HG02870 (cell line): ENCODE data around the gene PCDHGA8.
"Not testable (repeated sequence)": the region's sequence is repeated elsewhere in the genome, so short reads cannot be mapped to it uniquely, and the experiment has no call there.

ENCODE experiments used
- ATAC-seq: cut with Tn5 transposase; IDR thresholded peaks from one replicate; pipeline ENCODE4 v1.9.1; 2021; ENCODE audit warnings: mild to moderate bottlenecking, moderate library complexity; ENCODE audit not compliant: unreplicated experiment

Gene PCDHGA8

DNA sequence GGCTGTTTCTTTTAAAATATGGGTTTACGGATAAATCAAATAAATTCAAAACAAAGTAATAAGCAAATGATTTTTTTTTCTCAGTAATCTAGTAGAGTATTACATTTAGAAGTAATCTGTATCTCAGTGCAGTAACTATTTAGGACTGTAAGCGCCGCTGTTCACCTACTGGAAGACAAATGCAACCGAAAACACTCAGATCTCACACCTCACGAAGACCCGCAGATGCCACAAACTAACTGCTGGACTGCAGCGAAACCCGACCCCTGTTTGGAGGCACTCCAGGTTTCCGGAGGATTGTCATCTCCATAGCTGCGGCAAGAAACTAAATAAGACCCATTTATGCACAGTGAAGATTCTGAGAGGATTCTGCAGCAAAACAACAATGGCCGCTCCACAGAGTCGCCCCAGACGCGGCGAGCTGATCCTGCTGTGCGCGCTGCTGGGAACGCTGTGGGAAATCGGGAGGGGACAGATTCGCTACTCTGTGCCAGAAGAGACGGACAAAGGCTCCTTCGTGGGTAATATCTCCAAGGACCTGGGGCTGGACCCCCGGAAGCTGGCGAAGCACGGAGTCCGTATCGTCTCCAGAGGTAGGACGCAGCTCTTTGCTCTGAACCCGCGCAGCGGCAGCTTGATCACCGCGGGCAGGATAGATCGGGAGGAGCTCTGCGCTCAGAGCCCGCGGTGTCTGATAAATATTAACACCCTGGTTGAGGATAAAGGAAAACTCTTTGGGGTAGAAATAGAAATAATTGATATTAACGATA is at the start of gene PCDHGA8:
Gene PCDHGA8, plus strand, starts transcription at position 205 of the 770 bp plus-strand sequence. Its CDS starts 181 bp downstream, at position 386.
- ATAC-seq, result no peak

DNA sequence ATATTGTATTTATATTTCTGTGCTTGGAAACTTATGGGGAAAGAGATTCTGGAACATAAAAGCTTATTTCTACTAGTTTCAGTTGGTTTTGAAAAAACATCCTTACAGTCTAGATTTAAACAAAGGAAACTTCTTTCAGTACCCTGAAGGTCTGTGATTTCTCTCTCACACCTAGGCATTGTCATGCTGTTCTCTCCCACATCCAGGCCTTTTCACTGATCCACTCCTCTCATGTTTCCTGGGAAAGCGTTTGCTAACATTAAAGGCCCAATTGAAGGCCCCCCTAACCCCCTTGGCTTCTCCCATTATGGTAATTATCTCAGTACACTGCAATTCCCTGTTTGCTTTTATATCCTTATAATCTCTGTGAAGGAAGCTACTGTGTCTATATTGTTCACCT is 49.7 kb upstream of the PCDHGA8 start:
- no peak for ATAC-seq

GRCh38 chr5:141343242-141343952 is 49.0 kb upstream of the PCDHGA8 start, which contains the start of gene PCDHGA3:
Gene PCDHGA3 (plus strand): TSS chr5:141343829. CDS start chr5:141344034, 205 bp downstream.
- no peak for ATAC-seq

GRCh38 chr5:141343953-141344463 is 48.4 kb upstream of the PCDHGA8 start:
- no peak for ATAC-seq

DNA sequence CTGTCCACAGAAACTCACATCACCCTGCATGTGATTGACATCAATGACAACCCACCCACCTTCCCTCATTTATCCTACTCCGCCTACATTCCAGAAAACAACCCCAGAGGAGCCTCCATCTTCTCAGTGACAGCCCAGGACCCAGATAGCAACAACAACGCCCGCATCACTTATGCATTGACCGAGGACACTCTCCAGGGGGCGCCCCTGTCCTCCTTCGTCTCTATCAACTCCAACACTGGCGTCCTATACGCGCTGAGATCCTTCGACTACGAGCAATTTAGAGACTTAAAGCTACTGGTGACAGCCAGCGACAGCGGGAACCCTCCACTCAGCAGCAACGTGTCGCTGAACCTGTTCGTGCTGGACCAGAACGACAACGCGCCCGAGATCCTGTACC is 47.1 kb upstream of the PCDHGA8 start:
- ATAC-seq, result no peak

GRCh38 chr5:141346017-141346416 is 46.4 kb upstream of the PCDHGA8 start:
- ATAC-seq, result not testable (repeated sequence)

DNA sequence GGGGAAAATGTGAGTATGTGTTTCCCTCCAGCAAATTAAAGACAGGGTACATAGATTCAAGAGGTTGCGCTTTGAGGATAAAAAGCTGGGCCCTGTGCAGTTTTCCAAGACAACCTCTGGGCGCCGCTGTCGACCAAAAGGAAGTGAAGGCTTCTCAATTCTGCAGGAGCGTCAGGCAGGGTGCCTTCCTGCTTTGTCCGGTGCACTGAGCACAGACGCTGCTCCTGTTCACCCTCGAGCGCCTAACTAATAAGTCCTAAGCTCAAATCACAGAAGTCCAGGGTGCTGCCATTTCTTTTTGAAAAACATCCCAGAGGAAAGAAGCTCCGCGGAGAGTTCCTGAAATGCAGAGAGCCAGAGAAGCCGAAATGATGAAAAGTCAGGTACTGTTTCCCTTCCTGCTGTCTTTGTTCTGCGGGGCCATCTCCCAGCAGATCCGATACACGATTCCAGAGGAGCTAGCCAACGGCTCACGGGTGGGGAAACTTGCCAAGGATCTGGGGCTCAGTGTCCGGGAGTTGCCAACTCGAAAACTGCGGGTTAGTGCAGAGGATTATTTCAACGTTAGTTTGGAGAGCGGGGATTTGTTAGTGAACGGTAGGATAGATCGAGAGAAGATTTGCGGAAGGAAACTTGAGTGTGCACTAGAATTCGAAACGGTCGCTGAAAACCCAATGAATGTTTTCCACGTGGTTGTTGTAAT is 42.4 kb upstream of the PCDHGA8 start, which contains the start of gene PCDHGB1:
Gene PCDHGB1, plus strand, starts transcription at position 183 of the 703 bp plus-strand sequence. Its CDS starts 162 bp downstream, at position 345.
- no peak for ATAC-seq

GRCh38 chr5:141351591-141351990 is 40.8 kb upstream of the PCDHGA8 start:
- no peak for ATAC-seq

GRCh38 chr5:141354900-141355469 is 37.4 kb upstream of the PCDHGA8 start, which contains the start of gene PCDHGA4:
Gene PCDHGA4 (plus strand): TSS chr5:141355021. CDS start chr5:141355108, 87 bp downstream.
- no peak for ATAC-seq

- no peak for ATAC-seq
These were observed 36.8 kb upstream of the PCDHGA8 start for GRCh38 chr5:141355641-141356040.

- ATAC-seq, result no peak
These were observed 36.3 kb upstream of the PCDHGA8 start for GRCh38 chr5:141356133-141356532.

- no peak for ATAC-seq
These were observed 35.5 kb upstream of the PCDHGA8 start for GRCh38 chr5:141356950-141357349.

- ATAC-seq, result peak; percentile 70
These were observed 32.5 kb upstream of the PCDHGA8 start, which contains the start of gene PCDHGB2 for GRCh38 chr5:141359790-141360426. Gene PCDHGB2 (plus strand): TSS chr5:141359994. CDS start chr5:141360136, 142 bp downstream.

DNA sequence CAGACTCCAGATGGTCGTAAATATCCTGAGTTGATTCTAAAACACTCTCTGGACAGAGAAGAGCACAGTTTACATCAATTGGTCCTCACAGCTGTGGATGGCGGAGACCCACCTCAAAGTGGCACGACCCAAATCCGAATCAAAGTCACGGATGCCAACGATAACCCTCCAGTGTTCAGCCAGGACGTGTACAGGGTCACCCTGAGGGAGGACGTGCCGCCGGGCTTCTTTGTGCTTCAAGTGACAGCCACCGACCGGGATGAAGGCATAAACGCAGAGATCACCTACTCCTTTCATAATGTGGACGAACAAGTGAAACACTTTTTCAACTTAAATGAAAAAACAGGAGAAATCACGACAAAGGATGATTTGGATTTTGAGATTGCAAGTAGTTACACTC is 31.7 kb upstream of the PCDHGA8 start:
- no peak for ATAC-seq

DNA sequence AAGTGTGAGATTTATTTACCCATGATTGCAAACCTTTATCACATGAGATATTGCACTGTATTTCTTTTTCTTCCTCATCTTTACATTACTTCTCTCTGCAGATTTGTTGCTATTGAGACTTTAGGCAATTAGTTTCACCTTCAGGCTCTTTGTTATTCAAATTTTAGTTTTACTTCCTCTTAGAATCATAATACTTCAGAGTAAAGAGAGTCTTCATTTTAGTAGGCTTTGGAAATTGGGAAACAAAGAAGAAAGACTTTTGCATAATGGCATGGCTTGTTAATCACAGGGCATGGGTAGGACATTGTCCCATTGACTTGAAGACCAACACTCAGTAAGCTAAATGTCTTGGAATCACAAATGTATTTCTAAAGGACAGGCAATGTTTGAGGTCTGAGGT is 29.7 kb upstream of the PCDHGA8 start:
- ATAC-seq, result no peak

DNA sequence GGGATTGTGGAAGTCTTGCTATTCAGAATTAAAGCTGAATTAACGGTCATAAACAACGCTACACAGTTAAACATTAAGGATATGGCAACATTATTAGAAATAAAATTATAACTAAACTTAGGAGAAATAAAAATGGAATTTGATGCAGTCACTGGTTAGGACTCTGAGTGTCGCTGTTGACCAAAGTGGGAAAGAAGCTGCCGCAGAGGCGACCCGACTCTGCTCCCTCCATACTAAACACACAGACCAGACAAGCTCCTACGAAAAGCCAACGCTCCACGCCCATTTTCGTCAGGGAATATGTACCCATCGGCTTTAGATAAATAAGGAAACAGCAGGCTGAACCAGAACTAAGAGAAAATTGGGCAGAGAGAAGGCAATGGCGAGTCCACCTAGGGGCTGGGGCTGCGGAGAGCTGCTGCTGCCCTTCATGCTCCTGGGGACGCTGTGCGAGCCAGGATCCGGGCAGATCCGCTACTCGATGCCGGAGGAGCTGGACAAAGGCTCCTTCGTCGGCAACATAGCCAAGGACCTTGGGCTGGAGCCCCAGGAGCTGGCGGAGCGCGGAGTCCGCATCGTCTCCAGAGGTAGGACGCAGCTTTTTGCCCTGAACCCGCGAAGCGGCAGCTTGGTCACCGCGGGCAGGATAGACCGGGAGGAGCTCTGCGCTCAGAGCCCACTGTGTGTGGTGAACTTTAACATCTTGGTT is 28.3 kb upstream of the PCDHGA8 start, which contains the start of gene PCDHGA5:
Gene PCDHGA5, plus strand, starts transcription at position 211 of the 709 bp plus-strand sequence. Its CDS starts 169 bp downstream, at position 380.
- no peak for ATAC-seq

GRCh38 chr5:141366016-141366896 is 26.2 kb upstream of the PCDHGA8 start:
- ATAC-seq, result no peak
